HG02610 (cell line): ENCODE results near the gene CFAP92.
"Not testable (repeated sequence)": the region's sequence is repeated elsewhere in the genome, so short reads cannot be mapped to it uniquely, and the experiment has no call there.

Experiments used
- ATAC-seq: cut with Tn5 transposase; IDR thresholded peaks from one replicate; pipeline ENCODE4 v1.9.1; 2021; ENCODE audit warnings: mild to moderate bottlenecking, moderate library complexity; ENCODE audit not compliant: unreplicated experiment

CFAP92 gene

DNA sequence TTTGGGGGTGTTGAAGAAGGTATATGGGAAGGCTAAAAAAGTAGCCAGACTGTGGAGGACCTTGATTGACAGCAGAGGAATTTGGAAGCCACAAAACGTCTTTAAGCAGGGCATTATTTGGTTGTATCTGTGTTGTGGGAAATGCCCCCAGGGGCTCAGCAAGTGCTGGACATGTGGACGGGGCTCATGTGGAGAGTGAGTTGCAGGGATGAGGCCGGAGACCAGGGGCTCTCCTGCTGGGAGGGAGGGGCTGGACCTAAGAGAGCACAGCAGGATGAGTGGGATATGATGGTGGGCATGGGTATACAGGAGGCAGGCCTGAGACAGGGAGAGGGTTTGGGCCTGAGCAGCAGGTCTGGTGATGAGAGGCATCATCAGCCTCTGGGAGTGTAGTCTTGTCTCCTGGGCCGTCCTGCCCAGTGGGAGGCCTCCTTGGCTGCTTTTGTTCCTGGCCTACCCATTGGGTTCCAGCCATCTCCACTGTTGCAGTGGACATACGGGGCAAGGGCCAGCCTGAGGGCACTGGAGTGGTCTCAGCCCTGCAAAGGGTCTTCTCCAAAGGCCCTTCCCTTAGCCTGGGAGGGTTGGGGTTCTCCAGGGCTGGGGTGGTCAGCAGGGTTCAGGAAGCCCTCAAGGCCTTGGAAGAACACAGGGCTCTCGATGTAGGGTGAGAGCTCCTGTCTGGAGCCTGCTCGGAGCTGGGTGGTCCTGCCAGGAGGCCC lies 86.9 kb downstream of the CFAP92 start:
- no peak for ATAC-seq

DNA sequence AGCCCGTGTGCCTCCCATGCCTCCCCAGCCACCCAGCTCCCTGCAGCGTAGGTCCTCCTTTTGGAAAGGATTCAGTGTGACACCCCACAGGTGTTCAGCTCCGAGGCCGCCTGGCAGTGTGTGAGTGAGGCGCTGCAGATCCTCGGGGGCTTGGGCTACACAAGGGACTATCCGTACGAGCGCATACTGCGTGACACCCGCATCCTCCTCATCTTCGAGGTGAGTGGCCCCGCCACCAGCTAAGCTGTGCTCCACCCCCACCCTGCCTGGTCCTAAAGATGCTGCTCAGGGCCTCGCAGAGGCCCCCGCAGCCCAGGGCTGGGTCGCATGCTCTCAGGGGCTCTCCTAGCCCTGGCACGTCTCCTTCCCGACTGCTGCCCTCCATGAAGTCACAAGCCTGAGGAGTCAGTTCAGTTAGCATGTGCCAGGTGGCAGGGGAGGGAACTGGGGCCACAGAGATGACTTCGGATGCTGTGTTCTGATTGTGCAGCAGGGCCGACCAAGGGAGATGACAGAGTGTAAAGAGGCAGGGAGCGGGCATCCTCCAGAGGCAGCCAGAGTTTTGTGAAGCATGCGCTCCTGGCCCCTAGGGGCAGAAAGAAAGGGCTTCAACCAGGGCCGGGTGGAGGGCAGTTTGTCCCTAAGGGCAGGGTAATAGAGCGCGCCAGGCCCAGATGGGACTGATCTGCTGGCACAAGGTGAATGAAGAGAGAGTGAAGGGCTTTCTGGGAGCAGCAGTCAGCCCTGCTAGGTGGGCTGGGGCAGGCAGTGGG lies 87.7 kb downstream of the CFAP92 start:
- no peak for ATAC-seq

DNA sequence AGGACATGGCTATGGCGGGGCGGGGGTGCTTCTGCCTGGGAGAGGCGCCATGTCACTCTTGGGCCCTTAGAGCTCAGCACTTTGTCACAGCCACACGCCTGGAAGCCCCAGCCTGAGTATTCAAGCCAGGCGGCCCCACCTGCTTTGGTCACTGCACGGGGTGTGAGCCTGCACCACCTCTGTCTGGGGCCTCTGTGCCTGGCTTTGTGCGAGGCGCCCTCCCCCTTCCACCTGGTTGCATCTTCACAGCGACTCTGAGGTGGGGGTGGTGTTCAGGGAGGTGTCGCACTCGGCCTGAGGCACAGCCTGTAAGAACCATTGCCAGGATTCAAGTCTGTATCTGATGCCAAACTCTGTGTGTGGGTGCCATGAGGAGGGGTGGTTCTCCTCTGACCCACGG lies 90.4 kb downstream of the CFAP92 start:
- ATAC-seq, result no peak

DNA sequence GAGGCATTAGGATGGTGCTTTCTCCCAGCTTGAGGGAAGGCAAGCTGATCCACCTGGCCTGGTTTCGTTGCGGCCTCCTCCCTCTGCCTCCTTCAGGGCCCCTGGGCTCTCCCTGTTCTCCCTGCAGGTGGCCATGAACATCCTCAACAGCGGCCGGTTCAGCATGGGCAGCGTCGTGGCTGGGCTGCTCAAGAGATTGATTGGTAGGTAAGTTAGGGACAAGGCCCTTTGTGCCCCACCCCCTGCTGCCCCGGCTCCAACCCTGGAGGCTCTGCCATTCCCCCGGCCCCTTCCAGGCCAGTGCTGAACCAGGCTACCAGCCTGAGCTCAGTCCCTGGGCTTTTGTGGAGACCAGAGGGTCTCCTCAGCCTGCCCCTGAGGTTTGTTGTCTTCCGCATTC lies 91.5 kb downstream of the CFAP92 start:
- ATAC-seq, result no peak

DNA sequence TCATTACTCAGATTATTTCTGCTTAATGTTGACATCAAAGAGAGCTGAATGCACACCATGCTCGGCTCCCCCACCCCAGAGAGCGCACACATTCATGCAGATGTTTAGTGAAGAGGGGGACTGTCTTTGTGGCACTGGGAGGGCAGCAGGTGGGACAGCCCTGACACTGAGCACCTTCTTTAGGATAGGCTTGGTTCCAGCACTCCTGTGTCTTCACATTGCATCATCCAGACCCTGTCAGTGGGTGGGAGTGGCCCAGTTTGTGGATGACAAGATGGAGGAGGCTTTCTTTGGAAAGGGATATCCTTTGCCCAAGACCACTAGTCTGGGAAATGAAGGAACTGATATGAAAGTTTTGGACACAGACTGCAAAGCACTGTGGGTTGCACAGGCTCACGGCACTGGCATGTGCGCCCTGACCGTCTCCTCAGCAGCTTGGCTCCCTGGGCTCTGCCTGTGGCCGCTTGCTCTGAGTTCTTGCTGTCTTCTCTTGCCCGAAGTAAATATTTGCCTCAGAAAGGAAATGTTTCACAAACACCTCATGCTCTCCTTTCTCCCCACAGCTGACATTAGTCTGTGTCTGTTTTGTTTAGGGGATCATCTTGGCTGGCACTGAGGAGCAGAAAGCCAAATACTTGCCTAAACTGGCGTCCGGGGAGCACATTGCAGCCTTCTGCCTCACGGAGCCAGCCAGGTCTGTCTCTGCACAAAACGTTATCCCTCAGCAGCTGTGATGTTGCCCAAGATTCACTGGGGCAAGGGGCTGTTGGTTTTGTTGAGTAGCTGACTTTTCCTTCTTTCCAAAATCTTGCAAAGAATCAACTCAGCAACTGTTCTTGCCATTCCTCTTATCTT lies 97.8 kb downstream of the CFAP92 start:
- ATAC-seq, result no peak

DNA sequence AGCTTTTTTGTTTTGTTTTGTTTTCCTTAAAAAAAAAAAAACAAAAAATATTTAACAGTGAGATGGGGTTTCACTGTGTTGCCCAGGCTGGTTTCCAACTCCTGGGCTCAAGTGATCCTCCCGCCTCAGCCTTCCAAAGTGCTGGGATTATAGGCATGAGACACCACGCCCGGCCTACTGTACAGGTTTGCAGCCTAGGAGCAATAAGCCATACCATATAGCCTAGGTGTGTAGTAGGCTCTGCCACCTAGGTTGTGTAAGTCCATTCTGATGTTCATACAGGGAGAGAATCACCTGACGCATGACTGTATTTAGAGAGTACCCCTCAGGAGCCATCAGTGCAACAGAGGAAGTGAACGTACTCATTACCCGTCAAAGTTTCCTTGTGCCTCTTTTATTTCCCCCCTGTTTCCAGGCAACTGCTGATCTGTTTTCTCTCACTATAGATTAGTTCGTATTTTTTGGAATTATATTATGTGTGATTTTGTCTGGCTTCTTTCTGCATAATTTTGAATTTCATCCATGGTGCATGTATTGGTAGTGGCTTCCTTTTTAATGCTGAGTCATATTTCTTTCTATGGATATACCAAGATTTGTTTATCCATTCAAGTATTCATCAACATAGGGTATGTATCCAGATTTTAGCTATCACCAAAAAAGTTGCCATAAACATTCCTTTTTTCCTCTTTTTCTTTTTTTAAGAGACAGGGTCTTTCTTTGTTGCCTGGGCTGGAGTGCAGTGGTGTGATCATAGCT lies 104.6 kb downstream of the CFAP92 start:
- no peak for ATAC-seq

DNA sequence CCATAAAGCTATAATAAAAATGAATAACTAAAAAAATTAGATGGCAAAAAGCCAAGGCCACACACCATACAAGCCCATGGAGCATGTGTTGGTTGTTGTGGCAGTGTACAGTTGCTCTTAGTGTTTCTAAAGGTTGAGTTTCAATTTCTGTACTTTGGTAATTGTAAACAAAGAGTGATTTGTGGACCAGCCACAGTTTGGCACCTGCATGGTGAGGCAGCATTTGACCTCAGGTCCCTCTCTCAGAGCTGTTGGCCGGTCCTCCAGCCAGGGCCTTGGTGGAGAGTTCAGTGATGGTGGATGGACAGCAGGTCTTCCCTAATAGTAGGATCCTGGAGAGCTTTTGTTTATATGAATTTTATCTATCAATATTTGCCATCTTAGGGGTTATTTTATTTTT lies 108.9 kb downstream of the CFAP92 start:
- ATAC-seq, result no peak

DNA sequence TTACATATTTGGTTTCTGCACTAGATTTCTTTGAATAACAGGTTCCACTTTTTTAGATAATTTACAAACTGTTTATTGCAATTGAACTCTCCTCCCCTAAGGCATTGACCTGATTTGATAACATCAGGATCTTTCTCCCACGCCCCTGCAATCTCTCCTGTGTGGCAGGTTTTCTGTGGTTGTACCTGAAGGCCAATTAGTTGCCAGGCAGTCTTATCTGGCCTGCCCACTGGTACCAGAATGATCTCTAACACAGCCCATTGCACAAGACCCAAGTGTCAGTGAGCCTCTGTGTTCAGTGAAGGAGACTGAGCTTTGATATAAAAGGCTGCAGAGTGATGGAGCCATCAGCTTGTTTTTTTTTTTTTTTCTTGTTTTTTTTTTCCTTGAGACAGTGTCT lies 111.2 kb downstream of the CFAP92 start:
- no peak for ATAC-seq

DNA sequence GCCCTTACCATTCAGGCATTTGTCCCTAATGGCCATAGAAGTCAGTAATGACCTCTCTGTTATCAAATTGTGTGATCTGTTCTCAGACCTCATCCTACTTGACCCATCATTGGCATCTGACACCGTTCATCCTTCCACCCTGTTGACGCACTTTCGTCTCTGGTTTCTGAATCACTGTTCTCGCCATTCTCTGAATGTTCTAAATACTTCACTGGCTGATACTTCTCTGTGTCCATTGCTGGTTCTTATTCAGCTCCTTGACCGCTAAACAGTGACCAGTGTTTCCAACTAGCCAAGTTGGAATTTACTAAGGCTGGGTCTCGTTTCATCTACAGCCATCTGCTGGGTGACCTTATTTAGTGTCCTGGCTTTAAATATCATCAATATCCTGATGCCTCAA lies 112.3 kb downstream of the CFAP92 start:
- no peak for ATAC-seq

DNA sequence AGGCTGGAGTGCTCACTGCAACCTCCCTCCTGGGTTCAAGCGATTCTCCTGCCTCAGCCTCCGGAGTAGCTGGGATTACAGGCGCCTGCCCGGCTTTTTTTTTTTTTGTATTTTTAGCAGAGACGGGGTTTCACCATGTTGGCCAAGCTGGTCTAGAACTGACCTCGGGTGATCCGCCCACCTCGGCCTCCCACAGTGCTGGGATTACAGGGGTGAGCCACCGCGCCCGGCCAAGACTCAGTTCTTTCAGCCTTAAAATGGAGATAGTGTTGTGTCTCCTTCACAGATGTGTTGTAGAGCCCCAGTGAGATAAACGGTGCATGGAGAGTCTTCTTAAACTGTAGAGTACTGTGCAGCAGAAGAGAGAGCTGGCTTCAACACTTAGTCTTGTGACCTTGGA lies 113.4 kb downstream of the CFAP92 start:
- not testable (repeated sequence) for ATAC-seq

DNA sequence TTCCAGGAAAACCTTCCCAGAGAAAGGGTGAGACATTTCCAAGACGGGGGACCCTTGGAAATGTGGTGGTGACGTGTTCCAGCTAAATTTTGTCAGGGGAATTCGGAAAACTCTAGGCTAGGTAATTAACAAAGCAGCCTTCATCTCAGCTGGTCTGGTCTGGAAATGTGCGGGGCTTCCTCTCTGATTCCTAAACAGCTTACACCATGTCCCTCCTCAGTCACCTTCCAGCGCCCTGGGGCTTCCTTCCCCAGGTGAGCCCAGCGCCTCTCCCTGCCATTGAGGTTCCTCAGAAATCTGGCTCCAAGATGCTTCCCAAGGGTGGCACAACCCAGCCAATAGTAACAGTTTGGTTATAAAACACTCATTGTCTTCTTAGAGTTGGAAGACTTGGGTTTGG lies 113.9 kb downstream of the CFAP92 start:
- no peak for ATAC-seq

DNA sequence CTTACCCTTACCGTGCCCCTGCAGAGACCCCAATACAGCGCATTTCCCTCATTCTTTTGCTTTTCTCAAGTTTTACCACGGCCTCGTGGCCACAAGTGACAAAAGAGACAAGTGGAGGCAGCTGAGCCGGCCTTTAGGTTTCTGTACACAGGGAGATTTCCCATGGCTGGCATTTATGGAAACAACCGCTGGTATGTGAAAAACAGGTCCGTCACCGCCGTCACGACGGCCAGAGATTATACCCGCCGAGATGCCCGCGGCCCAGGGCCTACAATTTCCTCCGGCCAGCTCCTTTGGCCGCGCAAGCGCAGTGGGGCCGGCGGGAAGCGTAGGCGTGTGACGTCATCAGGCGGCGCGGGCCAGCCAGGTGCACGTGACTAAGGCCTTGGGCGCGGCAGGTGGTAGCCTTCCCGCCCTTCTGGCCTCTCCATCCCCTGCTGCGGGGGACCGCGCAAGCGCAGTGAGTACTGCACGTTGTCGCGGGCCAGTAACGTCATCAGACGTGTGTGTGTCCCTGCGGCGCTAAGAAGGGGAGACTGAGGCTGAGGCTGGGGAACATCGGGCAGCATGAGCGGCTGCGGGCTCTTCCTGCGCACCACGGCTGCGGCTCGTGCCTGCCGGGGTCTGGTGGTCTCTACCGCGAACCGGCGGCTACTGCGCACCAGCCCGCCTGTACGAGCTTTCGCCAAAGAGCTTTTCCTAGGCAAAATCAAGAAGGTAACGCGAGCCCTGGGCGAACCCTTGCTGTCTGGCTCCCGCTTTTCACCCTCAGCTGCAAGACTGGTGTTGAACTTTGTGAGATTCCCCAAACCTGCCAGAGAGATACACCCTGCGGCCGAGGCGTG lies 114.5 kb downstream of the CFAP92 start, which contains the start of gene ACAD9:
Gene ACAD9, plus strand, starts transcription at position 496 of the 845 bp plus-strand sequence. Its CDS starts 72 bp downstream, at position 568.
- peak; percentile 89 for ATAC-seq

DNA sequence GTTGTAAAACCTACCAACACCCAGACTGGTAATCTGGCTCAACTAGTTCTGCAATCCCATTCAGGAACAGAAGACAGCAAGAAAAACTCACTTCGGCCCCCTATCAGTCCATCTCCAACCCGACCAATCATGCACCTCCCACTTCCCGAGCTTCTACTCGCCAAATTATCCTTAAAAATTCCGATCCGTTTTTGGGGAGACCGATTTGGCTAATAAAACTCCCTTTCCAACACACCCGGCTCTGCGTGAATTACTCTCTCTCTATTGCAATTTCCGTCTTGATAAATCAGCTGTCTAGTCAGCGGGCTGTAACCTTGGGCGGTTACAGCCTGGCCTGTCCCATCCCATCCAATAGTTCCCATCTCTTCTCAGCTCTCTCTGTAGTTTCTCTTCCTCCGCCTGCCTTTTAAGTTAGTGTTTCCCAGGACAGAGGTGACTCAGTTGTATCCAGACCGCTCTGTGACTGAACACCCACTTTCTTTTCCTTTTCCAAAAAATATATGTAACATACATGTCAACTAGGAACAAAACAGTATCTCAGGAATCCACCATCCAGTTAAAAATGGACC lies 115.2 kb downstream of the CFAP92 start:
- ATAC-seq, result peak; percentile 18

DNA sequence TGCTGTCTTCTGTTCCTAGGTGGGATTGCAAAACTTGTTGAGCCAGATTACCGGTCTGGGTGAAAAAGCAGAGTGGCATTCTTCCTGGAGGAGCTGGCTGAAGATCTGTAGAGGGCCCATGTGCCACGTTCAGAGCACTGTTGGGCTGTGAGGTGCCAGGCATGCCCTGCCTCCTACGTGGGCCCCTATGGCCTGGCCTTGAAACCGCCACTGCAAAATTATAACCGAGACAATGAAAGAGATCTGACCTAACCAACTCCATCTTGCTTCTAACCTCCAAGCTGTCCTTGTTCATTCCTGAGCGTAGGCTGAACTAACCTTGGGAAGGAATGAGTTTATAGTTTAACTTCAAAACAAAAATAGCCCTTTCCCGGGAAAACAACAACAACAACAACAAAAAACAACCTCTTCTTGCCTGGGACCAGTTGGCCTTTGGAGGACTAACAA lies 115.8 kb downstream of the CFAP92 start:
- ATAC-seq, result no peak

DNA sequence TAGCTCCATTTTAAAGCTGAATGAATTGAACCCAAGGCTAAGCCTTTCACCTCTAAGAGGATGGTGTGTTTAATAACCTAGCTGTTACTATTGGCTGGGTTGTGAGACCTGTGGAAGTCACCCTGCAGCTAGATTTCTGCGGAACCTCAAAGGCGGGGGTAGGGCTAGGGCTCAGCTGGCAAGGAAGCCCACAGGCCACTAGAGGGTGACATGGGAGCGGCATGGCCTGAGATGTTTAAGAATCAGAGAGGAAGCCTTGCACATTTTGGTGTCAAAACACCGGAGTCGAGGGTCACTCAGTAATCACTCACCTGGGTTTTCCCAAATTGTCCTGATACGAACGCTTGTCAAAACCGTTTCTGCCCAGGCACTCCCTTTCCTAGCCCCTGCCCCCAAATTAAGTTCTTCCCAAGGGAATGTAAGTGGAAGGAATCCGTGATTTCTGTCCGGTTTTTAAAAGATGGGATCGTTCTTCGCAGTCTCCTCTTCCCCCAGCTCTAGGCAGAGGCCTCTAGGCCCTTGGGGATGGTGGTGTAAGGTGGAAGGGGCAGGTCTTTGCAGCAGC lies 118.2 kb downstream of the CFAP92 start:
- ATAC-seq, result no peak

DNA sequence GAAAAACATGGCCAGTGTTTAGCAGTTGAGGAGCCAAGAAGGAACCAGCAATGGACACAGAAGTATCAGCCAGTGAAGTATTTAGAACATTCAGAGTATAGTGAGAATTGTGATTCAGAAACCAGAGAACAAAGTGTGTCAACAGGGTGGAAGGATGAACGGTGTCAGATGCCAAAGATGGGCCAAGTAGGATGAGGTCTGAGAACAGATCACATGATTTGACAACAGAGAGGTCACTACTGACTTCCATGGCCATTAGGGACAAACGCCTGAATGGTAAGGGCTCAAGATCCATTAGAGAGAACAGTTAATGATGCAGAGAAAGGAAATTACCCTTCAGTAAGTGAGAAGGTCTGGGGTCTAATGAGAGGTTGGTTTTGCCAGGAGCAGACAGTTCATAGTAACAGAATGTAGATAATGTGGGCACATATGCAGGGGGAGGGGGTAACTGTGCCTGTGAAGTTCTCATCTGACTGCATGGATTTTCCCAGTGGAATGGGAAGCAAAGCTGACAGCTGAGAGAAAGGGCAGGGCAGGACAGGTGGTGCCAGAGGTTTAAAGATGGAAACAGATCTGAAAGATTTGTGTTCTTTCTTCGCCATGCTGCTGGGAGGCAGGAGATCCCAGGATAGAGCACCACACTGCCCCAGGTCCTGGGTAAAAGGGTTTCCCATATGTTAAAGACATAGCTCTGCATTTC lies 119.2 kb downstream of the CFAP92 start:
- no peak for ATAC-seq

DNA sequence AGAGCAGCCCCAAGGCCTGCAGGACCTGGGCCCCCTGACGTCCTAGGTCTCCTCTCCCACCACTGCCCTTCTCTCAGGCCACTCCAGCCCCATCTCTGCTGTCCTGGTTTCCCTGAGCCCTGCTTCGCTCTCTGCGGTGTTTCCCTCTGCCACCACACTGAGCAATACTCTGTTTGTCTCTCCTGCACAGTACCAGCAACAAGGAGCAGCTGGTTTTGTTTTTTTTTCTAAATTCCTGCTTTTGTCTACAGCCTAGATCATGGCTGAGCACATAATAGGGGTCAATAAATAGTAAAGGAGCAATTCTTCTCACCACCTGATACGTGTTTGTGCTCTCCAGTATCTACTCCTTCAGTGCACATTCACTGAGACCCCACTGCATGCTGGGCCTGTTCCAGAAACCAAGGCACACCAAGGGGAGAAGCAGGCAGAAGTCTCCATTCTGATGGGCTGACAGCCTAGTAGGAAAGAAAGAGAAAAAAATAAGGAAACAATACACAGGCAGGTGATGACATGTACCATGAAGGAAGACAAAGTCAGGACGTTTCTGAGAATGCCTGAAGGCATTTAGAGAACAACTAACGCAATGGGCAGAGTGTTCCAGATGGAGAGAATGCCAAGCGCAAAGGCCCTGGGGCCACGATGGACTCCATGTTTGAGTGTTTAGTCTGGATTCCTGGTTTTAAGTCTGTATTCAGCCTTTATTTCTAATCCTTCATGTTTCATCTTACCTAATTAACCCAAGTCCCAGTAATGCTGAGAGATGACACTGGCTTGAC lies 120.4 kb downstream of the CFAP92 start:
- ATAC-seq, result no peak

DNA sequence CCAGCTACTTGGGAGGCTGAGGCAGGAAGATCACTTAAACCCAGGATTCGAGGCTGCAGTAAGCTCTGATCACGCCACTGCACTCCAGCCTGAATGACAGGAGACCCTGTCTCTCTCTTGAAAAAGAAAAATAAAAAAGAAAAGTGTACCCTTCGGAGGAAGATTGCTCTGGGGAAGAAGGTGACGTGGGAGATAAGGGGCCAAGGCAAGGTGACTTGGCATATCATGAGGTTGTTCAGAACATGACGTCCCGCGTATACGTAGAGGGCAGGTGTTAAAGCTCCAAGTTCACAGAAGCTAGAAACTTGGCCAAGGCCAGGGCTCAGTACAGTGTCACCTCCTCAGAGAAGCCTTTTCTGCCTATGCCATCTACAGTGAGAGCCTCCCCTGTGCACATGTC lies 121.1 kb downstream of the CFAP92 start:
- no peak for ATAC-seq
